Cardiac muscle cell (in vitro differentiated cells and primary cell): ENCODE results near the gene ARHGAP25. TPM values are rescaled to one million over a fixed set of nuclear protein-coding genes. Genes with fewer than 3 reads are reported as not detected.

Experiments
- DNase-seq, 2 donors: peaks; one replicate each; pipeline versions ENCODE4 v3.0.0 to v3.0.0-alpha.2; 2010 to 2017; ENCODE audit warnings: low read depth in 1 of 2, low spot score in 1 of 2
- H3K27ac ChIP-seq: fragments of 200-600 bp; sonication (generic); 2 replicates; pipeline ENCODE4 v1.5.1; 2016
- H3K27me3 ChIP-seq: fragments of 200-600 bp; sonication (generic); 2 replicates; pipeline ENCODE4 v1.6.0; 2016; ENCODE audit warnings: control low read depth
- H3K36me3 ChIP-seq: fragments of 200-600 bp; sonication (generic); 2 replicates; pipeline ENCODE4 v1.5.1; 2016; ENCODE audit warnings: control low read depth
- H3K4me1 ChIP-seq: fragments of 200-600 bp; sonication (generic); 2 replicates; pipeline ENCODE4 v1.8.1; 2017; ENCODE audit warnings: low read depth, mild to moderate bottlenecking, mixed run types
- H3K4me3 ChIP-seq: fragments of 200-600 bp; sonication (generic); 2 replicates; pipeline ENCODE4 v1.5.1; 2016; ENCODE audit warnings: mild to moderate bottlenecking
- H3K9me3 ChIP-seq: fragments of 200-600 bp; sonication (generic); 2 replicates; pipeline ENCODE4 v1.5.1; 2017; ENCODE audit warnings: low read depth, mild to moderate bottlenecking, control low read depth
- CTCF ChIP-seq: IDR thresholded peaks from 2 replicates; pipeline ENCODE4 v1.5.1; 2012; ENCODE audit warnings: low read depth, mild to moderate bottlenecking, low read length
- polyA plus RNA-seq: library from polyadenylated mRNA; unstranded; fragments of >200 nt; fragmentation: Nextera tagmentation; extraction: Ambion mirVana; gene quantifications from 2 replicates; pipeline ENCODE4 v1.2.1, GENCODE V29; 2016
- total RNA-seq: library from RNA; depleted of rRNA; stranded (reverse); fragments of >200 nt; gene quantifications from 2 replicates; pipeline ENCODE4 v1.2.3, GENCODE V29; 2016

The ARHGAP25 gene
- total and polyA plus RNA-seq, 2 experiments from 2014 or later, result 3.9 to 7.7 TPM

GRCh38 chr2:68755071-68755470 is 20.5 kb downstream of the ARHGAP25 start:
- peak in 1 of 2 donors; percentile 23 for DNase-seq
- Histone ChIP-seq H3K36me3 (no peaks in the 10 kb centered on the region), H3K4me3 (no peak overlapping the region), H3K4me1 (no peaks in the 10 kb centered on the region), H3K27ac (no peak overlapping the region), H3K27me3 (no peaks in the 10 kb centered on the region), H3K9me3 (no peaks in the 10 kb centered on the region)
- no peak for TF ChIP-seq CTCF

- no peaks in the 10 kb centered on the region for H3K27me3 ChIP-seq
- no peak overlapping the region for H3K27ac ChIP-seq
- DNase-seq, result no peak
- no peak for TF ChIP-seq CTCF
- H3K9me3 ChIP-seq, result no peaks in the 10 kb centered on the region
- no peaks in the 10 kb centered on the region for H3K36me3 ChIP-seq
- no peaks in the 10 kb centered on the region for H3K4me1 ChIP-seq
- no peak overlapping the region for H3K4me3 ChIP-seq
These were observed 21.6 kb downstream of the ARHGAP25 start for GRCh38 chr2:68756178-68756577.

GRCh38 chr2:68757081-68757480 is 22.5 kb downstream of the ARHGAP25 start:
- DNase-seq, result no peak
- Histone ChIP-seq H3K4me3 (no peak overlapping the region), H3K27ac (no peak overlapping the region), H3K27me3 (no peaks in the 10 kb centered on the region), H3K36me3 (no peaks in the 10 kb centered on the region), H3K9me3 (no peaks in the 10 kb centered on the region), H3K4me1 (peaks cover 7% of the 10 kb centered on the region)
- TF ChIP-seq CTCF, result no peak

- no peak for DNase-seq
- no peaks in the 10 kb centered on the region for H3K27me3 ChIP-seq
- H3K9me3 ChIP-seq, result no peaks in the 10 kb centered on the region
- H3K4me3 ChIP-seq, result no peak overlapping the region
- H3K27ac ChIP-seq, result no peak overlapping the region
- no peak for TF ChIP-seq CTCF
- H3K4me1 ChIP-seq, result peaks cover 50% of the 10 kb centered on the region
- no peaks in the 10 kb centered on the region for H3K36me3 ChIP-seq
These were observed 27.5 kb downstream of the ARHGAP25 start for GRCh38 chr2:68762100-68762499.

- H3K27me3 ChIP-seq, result no peaks in the 10 kb centered on the region
These were observed 28.1 kb downstream of the ARHGAP25 start for GRCh38 chr2:68762665-68763064.

More at GRCh38 chr2:68762665-68763064, 28.1 kb downstream of the ARHGAP25 start:
- H3K27ac ChIP-seq, result no peak overlapping the region
- TF ChIP-seq CTCF, result no peak
- no peaks in the 10 kb centered on the region for H3K36me3 ChIP-seq
- peak; percentile 46 to 79 for DNase-seq
- H3K4me3 ChIP-seq, result no peak overlapping the region
- H3K9me3 ChIP-seq, result no peaks in the 10 kb centered on the region
- H3K4me1 ChIP-seq, result peaks cover 50% of the 10 kb centered on the region
